HG03175 (cell line): Measurements from ENCODE around the gene CDC14C.

Experiments used
- ATAC-seq: cut with Tn5 transposase; IDR thresholded peaks from one replicate; pipeline ENCODE4 v1.9.1; 2021; ENCODE audit warnings: mild to moderate bottlenecking, moderate library complexity; ENCODE audit not compliant: unreplicated experiment

Gene CDC14C

GRCh38 chr7:48971173-48971572 is 46.8 kb downstream of the CDC14C start:
- no peak for ATAC-seq

GRCh38 chr7:48976253-48976652 is 51.9 kb downstream of the CDC14C start:
- ATAC-seq: no peak

- no peak for ATAC-seq
Measured at GRCh38 chr7:48976850-48977249, 52.5 kb downstream of the CDC14C start.
